ENCODE data around the gene EHBP1L1.

Gene EHBP1L1

GRCh38 chr11:65547446-65548125, 28.3 kb upstream of the EHBP1L1 start:
- DNase-seq, result no peak

- DNase-seq, result no peak
These were observed 27.5 kb upstream of the EHBP1L1 start for GRCh38 chr11:65548395-65548794.

GRCh38 chr11:65549096-65549495, 26.8 kb upstream of the EHBP1L1 start:
- no peak for DNase-seq

GRCh38 chr11:65551572-65552387, 24.1 kb upstream of the EHBP1L1 start:
- peak; percentile 92 for DNase-seq

GRCh38 chr11:65552388-65552951, 23.4 kb upstream of the EHBP1L1 start:
- no peak for DNase-seq

GRCh38 chr11:65553301-65554001, 22.4 kb upstream of the EHBP1L1 start:
- DNase-seq, result peak; percentile 78

- no peak for DNase-seq
These were observed 21.6 kb upstream of the EHBP1L1 start for GRCh38 chr11:65554057-65554818.

GRCh38 chr11:65554842-65555430, 20.9 kb upstream of the EHBP1L1 start:
- no peak for DNase-seq

GRCh38 chr11:65555693-65556231, 20.1 kb upstream of the EHBP1L1 start:
- DNase-seq, result no peak

- DNase-seq, result no peak
These were observed 19.2 kb upstream of the EHBP1L1 start for GRCh38 chr11:65556470-65557279.

GRCh38 chr11:65557280-65558001, 18.4 kb upstream of the EHBP1L1 start:
- no peak for DNase-seq

- DNase-seq, result no peak
These were observed 17.6 kb upstream of the EHBP1L1 start, which contains the start of gene LTBP3 for GRCh38 chr11:65558002-65558929. LTBP3 (minus strand) TSS chr11:65558359; CDS start chr11:65557959, 400 bp downstream.

- DNase-seq, result no peak
These were observed 16.8 kb upstream of the EHBP1L1 start for GRCh38 chr11:65558930-65559509.

- no peak for DNase-seq
These were observed 16.3 kb upstream of the EHBP1L1 start for GRCh38 chr11:65559535-65559934.

- peak; percentile 78 for DNase-seq
These were observed 15.8 kb upstream of the EHBP1L1 start for GRCh38 chr11:65559951-65560537.

- DNase-seq, result no peak
These were observed 15.1 kb upstream of the EHBP1L1 start for GRCh38 chr11:65560555-65561418.

- no peak for DNase-seq
These were observed 13.8 kb upstream of the EHBP1L1 start for GRCh38 chr11:65562020-65562419.
